ENCODE data around the gene SUPV3L1. TPM values are rescaled to one million over a fixed set of nuclear protein-coding genes. Genes with fewer than 3 reads are reported as not detected.

SUPV3L1 gene
- total RNA-seq, 2 donors from 2014 or later, result 30.7 to 55.1 TPM

DNA sequence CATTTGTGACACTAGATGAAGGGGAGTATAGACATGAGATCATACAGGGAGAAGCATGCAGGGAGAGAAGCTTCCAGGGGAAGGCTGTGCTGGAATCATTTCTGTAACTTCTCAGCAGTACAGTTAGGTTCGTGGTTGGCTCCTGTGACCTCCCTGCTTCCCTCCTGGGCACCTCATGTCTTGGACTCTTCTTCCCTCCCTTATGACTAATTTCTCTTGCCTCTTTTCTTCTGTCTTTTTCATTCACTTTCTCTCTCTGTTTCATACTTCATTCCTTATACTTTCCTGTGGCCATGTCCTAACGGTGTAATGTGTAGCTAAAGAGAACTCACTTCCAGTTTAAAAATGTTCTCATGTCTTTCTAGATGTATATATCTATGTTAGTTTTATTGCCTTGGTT, 21.0 kb downstream of the SUPV3L1 start:
- no peaks in the 10 kb centered on the region for H3K9me3 ChIP-seq
- TF ChIP-seq, protein P1, sequence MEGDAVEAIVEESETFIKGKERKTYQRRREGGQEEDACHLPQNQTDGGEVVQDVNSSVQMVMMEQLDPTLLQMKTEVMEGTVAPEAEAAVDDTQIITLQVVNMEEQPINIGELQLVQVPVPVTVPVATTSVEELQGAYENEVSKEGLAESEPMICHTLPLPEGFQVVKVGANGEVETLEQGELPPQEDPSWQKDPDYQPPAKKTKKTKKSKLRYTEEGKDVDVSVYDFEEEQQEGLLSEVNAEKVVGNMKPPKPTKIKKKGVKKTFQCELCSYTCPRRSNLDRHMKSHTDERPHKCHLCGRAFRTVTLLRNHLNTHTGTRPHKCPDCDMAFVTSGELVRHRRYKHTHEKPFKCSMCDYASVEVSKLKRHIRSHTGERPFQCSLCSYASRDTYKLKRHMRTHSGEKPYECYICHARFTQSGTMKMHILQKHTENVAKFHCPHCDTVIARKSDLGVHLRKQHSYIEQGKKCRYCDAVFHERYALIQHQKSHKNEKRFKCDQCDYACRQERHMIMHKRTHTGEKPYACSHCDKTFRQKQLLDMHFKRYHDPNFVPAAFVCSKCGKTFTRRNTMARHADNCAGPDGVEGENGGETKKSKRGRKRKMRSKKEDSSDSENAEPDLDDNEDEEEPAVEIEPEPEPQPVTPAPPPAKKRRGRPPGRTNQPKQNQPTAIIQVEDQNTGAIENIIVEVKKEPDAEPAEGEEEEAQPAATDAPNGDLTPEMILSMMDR (IDR thresholded peaks at IDR 0.05), result no peak
- ATAC-seq (ENCODE audit: insufficient number of reproducible peaks, low FRiP score, low read depth) (no peak), DNase-seq (ENCODE audit: low spot score) (no peak)
- H3K4me3 ChIP-seq, result no peak overlapping the region
- no peak overlapping the region for H3K27ac ChIP-seq
- H3K4me1 ChIP-seq (ENCODE audit: control insufficient read depth in 1 of 2, low read depth in 2 of 2), result no peaks in the 10 kb centered on the region
- H3K36me3 ChIP-seq, result peaks cover 54% of the 10 kb centered on the region
- H3K27me3 ChIP-seq (replicated peaks; ENCODE audit: insufficient read depth), result no peaks in the 10 kb centered on the region

DNA sequence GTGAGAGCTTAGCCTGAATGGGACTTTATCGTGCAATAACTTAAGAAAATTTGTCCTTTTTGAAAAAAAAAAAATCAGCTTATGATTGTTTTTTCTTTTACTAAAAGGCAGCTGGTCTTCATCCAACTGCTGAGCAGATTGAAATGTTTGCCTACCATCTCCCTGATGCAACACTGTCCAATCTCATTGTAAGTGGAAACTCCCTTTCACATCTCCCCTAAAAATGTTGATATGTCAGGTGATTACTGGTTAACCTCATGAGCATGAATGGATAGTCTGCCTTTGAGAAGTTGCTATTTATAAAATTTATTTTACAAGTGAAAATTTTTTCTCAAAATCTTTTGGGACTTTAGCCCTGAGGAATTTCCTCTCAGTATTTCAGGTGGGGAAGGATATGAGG, 22.3 kb downstream of the SUPV3L1 start:
- H3K9me3 ChIP-seq, result no peaks in the 10 kb centered on the region
- ATAC-seq (ENCODE audit: insufficient number of reproducible peaks, low FRiP score, low read depth), result no peak

DNA sequence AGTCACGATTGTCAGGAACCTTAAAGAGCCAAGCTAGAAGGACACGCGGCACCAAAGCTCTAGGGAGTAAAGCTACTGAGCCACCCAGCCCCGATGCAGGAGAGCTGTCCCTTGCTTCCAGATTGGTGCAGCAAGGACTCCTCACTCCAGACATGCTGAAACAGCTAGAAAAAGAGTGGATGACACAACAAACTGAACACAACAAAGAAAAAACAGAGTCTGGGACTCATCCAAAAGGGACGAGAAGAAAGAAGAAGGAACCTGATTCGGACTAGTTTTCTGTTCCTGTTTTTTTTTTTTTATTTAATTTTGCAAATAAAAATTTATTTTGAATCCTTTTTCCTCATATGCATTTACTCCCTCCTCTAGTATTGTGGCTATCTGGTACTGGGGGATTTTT, 28.7 kb downstream of the SUPV3L1 start:
- TF ChIP-seq, protein P1 (IDR thresholded peaks at IDR 0.05), result no peak
- H3K4me3 ChIP-seq, result no peak overlapping the region
- ATAC-seq (ENCODE audit: insufficient number of reproducible peaks, low FRiP score, low read depth) (no peak), DNase-seq (ENCODE audit: low spot score) (no peak)
- no peak overlapping the region for H3K27ac ChIP-seq
- no peaks in the 10 kb centered on the region for H3K9me3 ChIP-seq
- peaks cover 39% of the 10 kb centered on the region for H3K36me3 ChIP-seq
- no peaks in the 10 kb centered on the region for H3K4me1 ChIP-seq (ENCODE audit: control insufficient read depth in 1 of 2, low read depth in 2 of 2)
- H3K27me3 ChIP-seq (replicated peaks; ENCODE audit: insufficient read depth), result no peaks in the 10 kb centered on the region

More for the DNA sequence above, 22.3 kb downstream of the SUPV3L1 start:
- no peak overlapping the region for H3K4me3 ChIP-seq
- no peak for DNase-seq (ENCODE audit: low spot score)
- H3K27ac ChIP-seq, result no peak overlapping the region
- peaks cover 54% of the 10 kb centered on the region for H3K36me3 ChIP-seq
- H3K27me3 ChIP-seq (replicated peaks; ENCODE audit: insufficient read depth), result no peaks in the 10 kb centered on the region
- H3K4me1 ChIP-seq (ENCODE audit: control insufficient read depth in 1 of 2, low read depth in 2 of 2), result no peaks in the 10 kb centered on the region
- TF ChIP-seq, protein P1 (IDR thresholded peaks at IDR 0.05), result no peak

DNA sequence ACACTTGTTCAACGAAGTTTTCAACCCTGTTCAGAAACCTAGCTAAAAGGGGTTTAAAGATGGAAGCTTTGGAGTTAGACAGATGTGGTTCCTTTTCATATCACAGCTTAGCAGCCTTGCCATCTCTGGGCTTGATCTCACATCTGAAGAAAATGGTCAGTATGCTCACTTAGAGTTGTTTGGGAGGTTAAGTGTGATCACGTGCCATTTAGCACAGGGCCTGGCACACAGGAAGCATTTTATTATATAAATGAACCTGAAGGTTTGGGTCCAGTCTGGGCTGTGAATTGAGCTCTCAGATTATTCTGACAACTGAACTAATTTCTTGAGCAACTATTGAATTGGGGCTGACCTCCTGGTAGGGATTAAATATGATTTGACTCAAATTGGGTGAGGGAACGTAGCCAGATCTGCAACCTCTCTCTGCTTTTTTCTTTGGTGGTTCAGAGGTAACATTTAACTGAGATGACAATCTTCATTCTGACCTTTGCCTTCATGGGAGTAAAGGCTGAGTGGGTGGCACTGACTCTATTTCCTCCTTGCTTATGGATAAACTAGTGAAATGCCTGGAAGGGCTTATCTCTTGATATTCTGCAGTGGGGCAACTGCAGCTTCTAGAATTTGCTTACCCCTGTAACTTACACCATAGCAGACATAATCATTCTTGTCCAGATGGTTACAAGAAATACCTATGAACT, 29.9 kb downstream of the SUPV3L1 start:
- ATAC-seq (ENCODE audit: insufficient number of reproducible peaks, low FRiP score, low read depth) (no peak), DNase-seq (ENCODE audit: low spot score) (no peak)
- peaks cover 30% of the 10 kb centered on the region for H3K36me3 ChIP-seq
- no peaks in the 10 kb centered on the region for H3K9me3 ChIP-seq
- TF ChIP-seq, protein P1 (IDR thresholded peaks at IDR 0.05), result no peak
- no peak overlapping the region for H3K4me3 ChIP-seq
- H3K4me1 ChIP-seq (ENCODE audit: control insufficient read depth in 1 of 2, low read depth in 2 of 2), result no peaks in the 10 kb centered on the region
- H3K27ac ChIP-seq, result no peak overlapping the region
- H3K27me3 ChIP-seq (replicated peaks; ENCODE audit: insufficient read depth), result no peaks in the 10 kb centered on the region

DNA sequence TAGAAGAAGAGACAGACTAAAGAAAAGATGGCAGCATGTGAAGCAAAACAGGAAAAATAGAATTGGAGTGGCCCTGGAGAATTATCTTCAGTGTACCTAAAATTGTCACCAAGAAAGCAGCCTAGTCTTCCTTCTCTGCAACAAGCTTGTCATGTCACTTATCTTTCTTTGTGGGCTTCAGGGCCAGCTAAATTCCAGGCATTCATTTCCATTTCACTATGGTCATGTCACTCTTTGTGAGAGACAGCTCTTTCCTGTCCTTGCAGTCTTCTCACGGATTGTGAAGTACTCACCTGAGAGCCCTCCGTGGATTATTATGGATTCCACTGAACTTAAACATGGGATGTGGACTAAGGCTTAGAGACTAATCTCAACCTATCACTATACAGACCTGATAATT, 31.1 kb downstream of the SUPV3L1 start:
- Histone ChIP-seq H3K4me3 (no peak overlapping the region), H3K27ac (no peak overlapping the region), H3K27me3 (replicated peaks; ENCODE audit: insufficient read depth) (no peaks in the 10 kb centered on the region), H3K4me1 (ENCODE audit: control insufficient read depth in 1 of 2, low read depth in 2 of 2) (no peaks in the 10 kb centered on the region), H3K9me3 (no peaks in the 10 kb centered on the region), H3K36me3 (peaks cover 19% of the 10 kb centered on the region)
- TF ChIP-seq, protein P1 (IDR thresholded peaks at IDR 0.05), result no peak
- ATAC-seq (ENCODE audit: insufficient number of reproducible peaks, low FRiP score, low read depth) (no peak), DNase-seq (ENCODE audit: low spot score) (no peak)

Data from thoracic aorta (tissue), 2 donors.